Trophoblast cell (in vitro differentiated cells and primary cell): ENCODE data around the gene POLRMT.

ENCODE experiments used
- DNase-seq, 2 donors: peaks; one replicate each; pipeline ENCODE4 v3.0.0-alpha.2; 2016
- H2AFZ ChIP-seq: 2 replicates; pipeline ENCODE4 v1.6.1; 2013; ENCODE audit warnings: low read length, moderate library complexity, mild to moderate bottlenecking; ENCODE audit not compliant: insufficient read depth, poor library complexity
- H2AK5ac ChIP-seq: 2 replicates; pipeline ENCODE4 v1.6.1; 2013; ENCODE audit warnings: mild to moderate bottlenecking, low read length
- H2BK120ac ChIP-seq: 2 replicates; pipeline ENCODE4 v1.6.1; 2013; ENCODE audit warnings: low read length, mild to moderate bottlenecking, moderate library complexity; ENCODE audit not compliant: insufficient read depth, poor library complexity
- H2BK12ac ChIP-seq: 2 replicates; pipeline ENCODE4 v1.6.1; 2013; ENCODE audit warnings: mild to moderate bottlenecking, low read length, moderate library complexity
- H2BK5ac ChIP-seq: 2 replicates; pipeline ENCODE4 v1.6.1; 2013; ENCODE audit warnings: low read length, low read depth, moderate library complexity, mild to moderate bottlenecking; ENCODE audit not compliant: poor library complexity
- H3K14ac ChIP-seq: 2 replicates; pipeline ENCODE4 v1.6.1; 2013; ENCODE audit warnings: mild to moderate bottlenecking, low read length
- H3K18ac ChIP-seq: 2 replicates; pipeline ENCODE4 v1.6.1; 2013; ENCODE audit warnings: mild to moderate bottlenecking, low read length
- H3K23ac ChIP-seq: 2 replicates; pipeline ENCODE4 v1.6.1; 2013; ENCODE audit warnings: low read length
- H3K27ac ChIP-seq: 2 replicates; pipeline ENCODE4 v1.5.1; 2013; ENCODE audit warnings: low read depth, mild to moderate bottlenecking, inconsistent platforms, low read length, moderate library complexity
- H3K27me3 ChIP-seq: 2 replicates; pipeline ENCODE4 v1.6.1; 2013; ENCODE audit warnings: inconsistent platforms, mild to moderate bottlenecking, low read length, moderate library complexity; ENCODE audit not compliant: insufficient read depth
- H3K36me3 ChIP-seq, 2 experiments: 1 replicate in 1 of 2; 2 replicates in 1 of 2; pipeline ENCODE4 v1.6.1; 2013; ENCODE audit warnings: low read length in 2 of 2, mild to moderate bottlenecking in 2 of 2, moderate library complexity in 1 of 2; ENCODE audit not compliant: insufficient read depth in 2 of 2, control insufficient read depth in 1 of 2
- H3K4ac ChIP-seq: 2 replicates; pipeline ENCODE4 v1.6.1; 2013; ENCODE audit warnings: low read depth, mild to moderate bottlenecking, low read length, moderate library complexity
- H3K4me1 ChIP-seq, 2 experiments: 1 replicate in 1 of 2; 2 replicates in 1 of 2; pipeline ENCODE4 v1.6.1; 2013; ENCODE audit warnings: low read length in 2 of 2, mild to moderate bottlenecking in 2 of 2, moderate library complexity in 1 of 2; ENCODE audit not compliant: insufficient read depth in 2 of 2, control insufficient read depth in 1 of 2
- H3K4me2 ChIP-seq: 2 replicates; pipeline ENCODE4 v1.6.1; 2013; ENCODE audit warnings: inconsistent platforms, mild to moderate bottlenecking, low read length, moderate library complexity
- H3K4me3 ChIP-seq: 2 replicates; pipeline ENCODE4 v1.5.1; 2013; ENCODE audit warnings: mild to moderate bottlenecking, low read depth, low read length, inconsistent platforms
- H3K79me1 ChIP-seq: one replicate; pipeline ENCODE4 v1.6.1; 2013; ENCODE audit warnings: low read length
- H3K79me2 ChIP-seq: 2 replicates; pipeline ENCODE4 v1.6.1; 2013; ENCODE audit warnings: low read length, mild to moderate bottlenecking; ENCODE audit not compliant: control insufficient read depth, insufficient read depth, poor library complexity
- H3K9ac ChIP-seq: 2 replicates; pipeline ENCODE4 v1.6.1; 2013; ENCODE audit warnings: mild to moderate bottlenecking, low read length
- H3K9me3 ChIP-seq: 2 replicates; pipeline ENCODE4 v1.6.1; 2013; ENCODE audit warnings: low read depth, mild to moderate bottlenecking, control low read depth, inconsistent platforms, low read length; ENCODE audit not compliant: insufficient read depth
- H4K12ac ChIP-seq: 2 replicates; pipeline ENCODE4 v1.6.1; 2013; ENCODE audit warnings: low read depth, mild to moderate bottlenecking, low read length, moderate library complexity
- H4K8ac ChIP-seq: 2 replicates; pipeline ENCODE4 v1.6.1; 2013; ENCODE audit warnings: low read depth, mild to moderate bottlenecking, low read length, moderate library complexity
- H4K91ac ChIP-seq: one replicate; pipeline ENCODE4 v1.6.1; 2013; ENCODE audit warnings: low read depth, mild to moderate bottlenecking, low read length, moderate library complexity
- WGBS: extraction: QIAGEN DNeasy Blood & Tissue Kit; methylation state at CpG from one replicate; pipeline ENCODE4 v1.1.7; 2013; ENCODE audit warnings: missing lambda C conversion rate; ENCODE audit not compliant: insufficient read length, insufficient coverage; ENCODE audit errors: extremely low coverage; 5-methylcytosine and 5-hydroxymethylcytosine counted together

Gene POLRMT

DNA sequence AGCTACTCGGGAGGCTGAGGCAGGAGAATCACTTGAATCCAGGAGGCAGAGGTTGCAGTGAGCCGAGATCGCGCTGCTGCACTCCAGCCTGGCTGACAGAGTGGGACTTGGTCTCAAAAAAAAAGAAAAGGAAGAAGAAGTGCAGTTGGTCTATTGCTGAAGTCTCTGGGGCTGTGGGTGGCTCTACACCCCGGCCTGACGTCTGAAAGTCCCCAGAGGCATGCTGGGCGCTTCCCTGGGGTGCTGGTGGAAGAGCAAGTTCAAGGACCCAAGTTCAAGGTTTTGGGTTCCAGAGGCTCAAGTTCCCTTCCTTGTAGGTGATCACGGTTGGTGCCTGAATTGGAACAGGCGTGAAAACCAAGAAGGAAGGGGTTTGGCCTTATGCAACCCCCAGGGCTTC, 39.8 kb downstream of the POLRMT start:
- no peak for DNase-seq

DNA sequence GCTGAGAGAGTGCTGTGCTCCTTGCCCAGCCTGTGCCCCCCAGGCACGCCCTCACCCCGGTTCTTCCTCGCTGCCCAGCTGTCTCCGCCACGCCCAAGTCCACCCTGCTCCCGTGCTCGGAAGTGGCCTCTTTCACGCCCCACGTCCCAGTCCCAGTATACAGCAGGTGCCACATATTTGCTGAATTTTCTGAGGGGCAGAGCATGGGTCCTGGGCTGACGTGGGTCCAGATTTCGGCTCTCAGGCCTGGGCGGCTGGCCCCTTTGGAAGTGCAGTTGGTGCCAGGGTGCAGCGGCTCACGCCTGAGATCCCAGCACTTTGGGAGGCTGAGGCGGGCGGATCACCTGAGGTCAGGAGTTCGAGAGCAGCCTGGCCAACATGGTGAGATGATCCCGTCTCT, 40.3 kb downstream of the POLRMT start:
- Histone ChIP-seq H2AFZ (no peak overlapping the region), H3K27ac (no peak overlapping the region), H3K4me3 (no peak overlapping the region), H3K9me3 (peaks cover 9% of the 10 kb centered on the region), H3K23ac (no peak overlapping the region), H3K4me1 (peaks cover 0 to 2% of the 10 kb centered on the region in 2 experiments), H4K12ac (no peak overlapping the region), H3K9ac (no peak overlapping the region), H3K27me3 (peaks cover 27% of the 10 kb centered on the region), H4K8ac (no peak overlapping the region), H3K14ac (no peak overlapping the region), H2BK5ac (no peak overlapping the region), H2BK12ac (no peak overlapping the region), H3K36me3 (no peaks in the 10 kb centered on the region), H4K91ac (no peak overlapping the region), H3K79me1 (no peaks in the 10 kb centered on the region), H3K4me2 (no peak overlapping the region), H3K4ac (no peak overlapping the region), H2BK120ac (no peak overlapping the region), H2AK5ac (no peak overlapping the region), H3K79me2 (no peaks in the 10 kb centered on the region), H3K18ac (no peak overlapping the region)
- DNase-seq: no peak
- no CpG with 5 or more reads among the region's 18 CpGs for WGBS

More for the DNA sequence above, 39.8 kb downstream of the POLRMT start:
- Histone ChIP-seq H3K23ac (no peak overlapping the region), H4K12ac (no peak overlapping the region), H3K14ac (no peak overlapping the region), H3K9ac (no peak overlapping the region), H3K27me3 (peaks cover 23% of the 10 kb centered on the region), H2AK5ac (no peak overlapping the region), H2AFZ (no peak overlapping the region), H3K4ac (no peak overlapping the region), H3K4me2 (no peak overlapping the region), H3K4me1 (peaks cover 0 to 2% of the 10 kb centered on the region in 2 experiments), H3K36me3 (no peaks in the 10 kb centered on the region), H3K27ac (no peak overlapping the region), H2BK12ac (no peak overlapping the region), H2BK120ac (no peak overlapping the region), H3K9me3 (peaks cover 9% of the 10 kb centered on the region), H4K91ac (no peak overlapping the region), H3K79me1 (no peaks in the 10 kb centered on the region), H3K79me2 (no peaks in the 10 kb centered on the region), H2BK5ac (no peak overlapping the region), H3K4me3 (no peak overlapping the region), H3K18ac (no peak overlapping the region), H4K8ac (no peak overlapping the region)
- no CpG with 5 or more reads among the region's 9 CpGs for WGBS

DNA sequence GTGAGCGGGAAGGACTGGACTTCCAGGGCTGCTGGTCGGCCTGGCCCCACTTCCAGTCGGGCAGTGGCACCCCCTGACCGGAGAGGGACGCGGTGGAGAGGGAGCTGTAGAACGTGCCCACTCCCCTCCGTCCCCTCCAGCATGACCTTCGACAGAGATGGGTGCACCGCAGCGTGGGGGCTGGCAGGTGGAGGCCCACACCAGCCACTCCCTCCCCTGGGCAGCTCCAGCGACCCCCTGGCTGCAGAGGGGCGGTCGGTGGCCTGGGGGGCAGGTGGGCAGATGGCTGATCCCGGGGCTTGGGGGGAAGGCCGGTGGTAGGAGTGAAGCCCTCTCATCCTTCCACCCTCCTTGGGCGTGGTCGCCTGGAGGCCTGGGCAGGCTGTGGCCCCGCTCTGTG, 41.2 kb downstream of the POLRMT start:
- no peak for DNase-seq
- H3K4me2 ChIP-seq: no peak overlapping the region
- peaks cover 9% of the 10 kb centered on the region for H3K9me3 ChIP-seq
- H4K8ac ChIP-seq: no peak overlapping the region
- H2BK12ac ChIP-seq: no peak overlapping the region
- H4K12ac ChIP-seq: no peak overlapping the region
- no peak overlapping the region for H3K27ac ChIP-seq
- no peak overlapping the region for H3K14ac ChIP-seq
- H2BK120ac ChIP-seq: no peak overlapping the region
- no peaks in the 10 kb centered on the region for H3K36me3 ChIP-seq
- no peak overlapping the region for H3K4me3 ChIP-seq
- no peaks in the 10 kb centered on the region for H3K79me2 ChIP-seq
- H2AK5ac ChIP-seq: no peak overlapping the region
- no peak overlapping the region for H2AFZ ChIP-seq
- H4K91ac ChIP-seq: no peak overlapping the region
- H2BK5ac ChIP-seq: no peak overlapping the region
- no peaks in the 10 kb centered on the region for H3K79me1 ChIP-seq
- no peak overlapping the region for H3K4ac ChIP-seq
- H3K4me1 ChIP-seq: peaks cover 0 to 2% of the 10 kb centered on the region in 2 experiments
- H3K9ac ChIP-seq: no peak overlapping the region
- H3K23ac ChIP-seq: no peak overlapping the region
- H3K18ac ChIP-seq: no peak overlapping the region
- no CpG with 5 or more reads among the region's 19 CpGs for WGBS
- H3K27me3 ChIP-seq: peaks cover 29% of the 10 kb centered on the region

DNA sequence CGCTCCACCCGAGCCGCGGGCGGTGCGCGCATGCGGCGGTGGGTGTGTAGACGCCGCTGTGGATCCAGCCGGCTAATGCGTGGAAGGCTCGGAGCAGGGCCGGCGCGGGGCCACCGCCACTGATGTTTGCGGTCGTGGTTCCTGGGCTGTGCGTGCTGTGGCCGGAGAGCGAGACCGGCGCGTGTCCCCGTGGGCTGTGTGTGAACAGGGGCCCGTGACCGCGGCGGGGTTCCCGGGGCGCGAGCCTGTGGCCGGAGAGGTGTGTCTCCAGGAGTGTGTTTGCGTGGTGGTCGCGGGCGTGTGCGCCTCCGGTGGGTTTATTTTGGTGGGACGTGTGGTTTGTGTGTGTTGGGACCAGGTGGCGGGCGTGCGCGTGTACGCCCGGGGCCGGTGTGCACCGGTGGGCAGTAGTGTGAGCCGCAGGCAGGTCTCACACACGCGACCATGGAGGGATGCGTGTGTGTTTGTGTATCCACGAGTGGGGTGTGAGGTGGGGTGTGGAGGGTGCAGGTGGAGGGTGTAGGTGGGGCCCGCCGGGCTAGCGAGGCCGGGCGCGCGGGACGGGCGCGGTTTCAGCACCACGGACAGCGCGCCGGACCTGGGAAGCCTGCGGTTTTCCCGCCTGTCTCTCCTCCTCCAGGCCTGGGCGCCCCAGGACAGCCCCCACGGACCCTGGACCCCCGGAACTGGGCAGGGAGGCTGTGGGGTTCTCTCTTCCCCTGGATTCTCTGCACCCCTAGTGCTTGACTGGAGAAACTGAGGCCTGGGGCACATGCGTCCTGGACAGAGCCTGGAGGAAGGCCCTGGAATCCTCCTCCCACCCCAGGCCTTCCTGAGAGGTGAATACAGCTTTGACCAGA, 42.0 kb downstream of the POLRMT start:
- WGBS: no CpG with 5 or more reads among the region's 75 CpGs

More for the DNA sequence above, 42.0 kb downstream of the POLRMT start:
- Histone ChIP-seq H4K12ac (no peak overlapping the region), H2BK5ac (no peak overlapping the region), H3K79me1 (no peaks in the 10 kb centered on the region), H3K4me2 (no peak overlapping the region), H3K27ac (no peak overlapping the region), H3K23ac (no peak overlapping the region), H3K9ac (no peak overlapping the region), H2BK12ac (no peak overlapping the region), H3K4me3 (no peak overlapping the region), H3K9me3 (peaks cover 9% of the 10 kb centered on the region), H4K8ac (no peak overlapping the region), H2AK5ac (no peak overlapping the region), H2AFZ (no peak overlapping the region), H3K79me2 (no peaks in the 10 kb centered on the region), H3K14ac (no peak overlapping the region), H3K4me1 (peaks cover 0 to 2% of the 10 kb centered on the region in 2 experiments), H4K91ac (no peak overlapping the region), H3K36me3 (no peaks in the 10 kb centered on the region), H2BK120ac (no peak overlapping the region), H3K4ac (no peak overlapping the region), H3K18ac (no peak overlapping the region), H3K27me3 (peaks cover 29% of the 10 kb centered on the region)
- DNase-seq: peak in 1 of 2 donors; percentile 58
